PC-3 (cell line): ENCODE data around the gene KSR1. TPM values are rescaled to one million over a fixed set of nuclear protein-coding genes. Genes with fewer than 3 reads are reported as not detected.

Experiments used
- ATAC-seq: fragments of 200-7000 bp; cut with Tn5 transposase; 2 replicates; pipeline ENCODE4 v1.9.1; 2020; ENCODE audit warnings: mild to moderate bottlenecking, moderate library complexity
- BruUV-seq: library from RNA; stranded (reverse); fragments of 400-500 nt; replicated peaks from 2 replicates; lab custom pipeline; 2021; lab: Mats Ljungman, UMichigan
- CTCF ChIA-PET: fragments of 300-600 bp; sonication (Branson Sonifier 250); formaldehyde crosslinking; loops from one replicate; lab custom pipeline; 2022; ENCODE audit warnings: antibody characterized with exemption; lab: Charles Lee
- POLR2A ChIA-PET: fragments of 300-600 bp; sonication (Branson Sonifier 250); formaldehyde crosslinking; loops from one replicate; lab custom pipeline; 2022; ENCODE audit warnings: antibody characterized with exemption; ENCODE audit not compliant: unreplicated experiment; lab: Charles Lee
- DNase-seq: peaks from one replicate; pipeline ENCODE4 v3.0.0-alpha.2; 2015
- H2AFZ ChIP-seq: fragments of 300-600 bp; sonication (generic); 2 replicates; pipeline ENCODE4 v1.6.0; 2016; ENCODE audit warnings: antibody characterized with exemption, low read length
- H3F3A ChIP-seq: fragments of 300-600 bp; sonication (generic); one replicate; pipeline ENCODE4 v1.6.0; 2017; ENCODE audit warnings: antibody characterized with exemption, low read length, control low read depth, mild to moderate bottlenecking; ENCODE audit not compliant: unreplicated experiment
- H3K27ac ChIP-seq: fragments of 300-600 bp; sonication (generic); 2 replicates; pipeline ENCODE4 v1.5.1; 2016; ENCODE audit warnings: mild to moderate bottlenecking, low read length
- H3K27me3 ChIP-seq: fragments of 300-600 bp; sonication (generic); 2 replicates; pipeline ENCODE4 v1.6.1; 2016; ENCODE audit warnings: low read length, mixed read lengths
- H3K36me3 ChIP-seq: fragments of 300-600 bp; sonication (generic); 2 replicates; pipeline ENCODE4 v1.6.1; 2016; ENCODE audit warnings: low read depth, mixed run types, low read length, mixed read lengths
- H3K4me1 ChIP-seq: fragments of 300-600 bp; sonication (generic); 2 replicates; pipeline ENCODE4 v1.5.1; 2016; ENCODE audit warnings: low read length; ENCODE audit not compliant: insufficient read depth
- H3K4me2 ChIP-seq: fragments of 300-600 bp; sonication (generic); 2 replicates; pipeline ENCODE4 v1.6.0; 2016; ENCODE audit warnings: low read length
- H3K4me3 ChIP-seq: fragments of 300-600 bp; sonication (generic); 2 replicates; pipeline ENCODE4 v1.5.1; 2016; ENCODE audit warnings: mild to moderate bottlenecking, low read length, mixed read lengths
- H3K79me2 ChIP-seq: fragments of 300-600 bp; sonication (generic); 2 replicates; pipeline ENCODE4 v1.6.1; 2017; ENCODE audit warnings: low read length, mixed read lengths
- H3K9ac ChIP-seq: fragments of 300-600 bp; sonication (generic); 2 replicates; pipeline ENCODE4 v1.6.0; 2016; ENCODE audit warnings: mild to moderate bottlenecking, low read length
- H3K9me2 ChIP-seq: fragments of 300-600 bp; sonication (generic); replicated peaks from 2 replicates; pipeline ENCODE4 v1.6.1; 2016; ENCODE audit warnings: mixed run types, low read length, mixed read lengths
- H3K9me3 ChIP-seq: fragments of 300-600 bp; sonication (generic); 2 replicates; pipeline ENCODE4 v1.6.1; 2016; ENCODE audit warnings: low read length, mixed read lengths
- H4K20me1 ChIP-seq: fragments of 300-600 bp; sonication (generic); 2 replicates; pipeline ENCODE4 v1.6.1; 2016; ENCODE audit warnings: low read length, mixed read lengths
- CTCF ChIP-seq: fragments of 300-600 bp; sonication (generic); conservative IDR thresholded peaks from 2 replicates; pipeline ENCODE4 v1.5.1; 2017; ENCODE audit warnings: antibody characterized with exemption, low read depth, mild to moderate bottlenecking, low read length
- EZH2 ChIP-seq: fragments of 300-600 bp; sonication (generic); IDR thresholded peaks from one replicate; pipeline ENCODE4 v1.6.1; 2017; ENCODE audit warnings: antibody characterized with exemption, mild to moderate bottlenecking, low read length; ENCODE audit not compliant: unreplicated experiment
- EZH2phosphoT487 ChIP-seq: fragments of 300-600 bp; sonication (generic); IDR thresholded peaks from 2 replicates; pipeline ENCODE4 v1.6.1; 2018; ENCODE audit warnings: mild to moderate bottlenecking, antibody characterized with exemption, low read length, borderline replicate concordance
- intact Hi-C: fragments of 100-400 bp; cut with micrococcal nuclease; formaldehyde crosslinking; loops from 2 replicates; pipeline ENCODE4 v1.9.0; 2023
- total RNA-seq: library from RNA; depleted of rRNA; stranded (reverse); fragments of >200 nt; gene quantifications from 2 replicates; pipeline ENCODE4 v1.2.3, GENCODE V29; 2014

Gene KSR1
- total RNA-seq, 1 experiment from 2014 or later, result 1.0 TPM

GRCh38 chr17:27522028-27522635 is 65.9 kb downstream of the KSR1 start:
- no peak for DNase-seq
- peaks cover 4% of the 10 kb centered on the region; the same call in 1 of the 2 replicates for H3K4me1 ChIP-seq
- POLR2A ChIA-PET, result no interaction called here
- ATAC-seq, result no peak
- H3K79me2 ChIP-seq, result no peaks in the 10 kb centered on the region
- no peaks in the 10 kb centered on the region for H3K36me3 ChIP-seq
- no peak overlapping the region for H3K4me3 ChIP-seq
- no peak overlapping the region for H3K4me2 ChIP-seq
- no TSS peak for BruUV-seq
- H3K9ac ChIP-seq, result no peak overlapping the region
- H3K9me3 ChIP-seq, result no peaks in the 10 kb centered on the region
- no peaks in the 10 kb centered on the region for H3K9me2 ChIP-seq
- H3F3A ChIP-seq, result no peaks in the 10 kb centered on the region
- H2AFZ ChIP-seq, result no peak overlapping the region
- H3K27ac ChIP-seq, result no peak overlapping the region
- H3K27me3 ChIP-seq, result no peaks in the 10 kb centered on the region
- no peaks in the 10 kb centered on the region for H4K20me1 ChIP-seq
- intact Hi-C loops, result no loop called here
- CTCF ChIA-PET, result no interaction called here
- no peak for TF ChIP-seq CTCF
- no peak for TF ChIP-seq EZH2phosphoT487
- TF ChIP-seq EZH2, result no peak

- DNase-seq (peak; percentile 73), ATAC-seq (no peak)
- H3K36me3 ChIP-seq, result no peaks in the 10 kb centered on the region
- H3F3A ChIP-seq, result no peaks in the 10 kb centered on the region
- BruUV-seq, result no TSS peak
- no peak overlapping the region for H3K27ac ChIP-seq
- intact Hi-C loops, result no loop called here
- H3K9me2 ChIP-seq, result no peaks in the 10 kb centered on the region
- TF ChIP-seq EZH2phosphoT487 (no peak), CTCF (no peak), EZH2 (no peak)
- CTCF ChIA-PET, result no interaction called here
- peaks cover 4% of the 10 kb centered on the region; the same call in 1 of the 2 replicates for H3K4me1 ChIP-seq
- no peaks in the 10 kb centered on the region for H3K79me2 ChIP-seq
- no peaks in the 10 kb centered on the region for H3K9me3 ChIP-seq
- no peaks in the 10 kb centered on the region for H4K20me1 ChIP-seq
- H2AFZ ChIP-seq, result no peak overlapping the region
- no peak overlapping the region for H3K9ac ChIP-seq
- POLR2A ChIA-PET, result no interaction called here
- no peak overlapping the region for H3K4me3 ChIP-seq
- H3K4me2 ChIP-seq, result no peak overlapping the region
- H3K27me3 ChIP-seq, result no peaks in the 10 kb centered on the region
These were observed 67.5 kb downstream of the KSR1 start for GRCh38 chr17:27523712-27524111.

DNA sequence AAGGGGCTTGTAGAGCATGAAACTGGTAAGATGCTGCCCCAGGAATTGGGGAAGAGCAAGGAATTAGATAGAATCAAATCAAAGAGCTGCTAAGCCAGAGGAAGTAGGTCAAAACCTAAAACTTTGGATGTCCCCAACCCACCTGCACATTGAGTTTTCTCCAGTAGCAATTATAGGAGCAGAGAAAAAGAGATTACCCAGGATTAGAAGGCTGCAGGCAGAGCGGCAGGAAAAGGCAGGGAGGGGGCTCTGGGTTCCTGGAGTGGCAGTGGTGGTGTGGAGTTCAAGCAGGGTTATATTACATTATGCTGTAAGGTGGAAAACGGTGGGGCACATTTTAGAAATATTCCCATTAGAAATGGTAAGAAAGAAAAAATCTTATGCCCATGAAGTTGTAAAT is 68.3 kb downstream of the KSR1 start:
- H3K27ac ChIP-seq, result no peak overlapping the region
- DNase-seq (no peak), ATAC-seq (no peak)
- H3K4me1 ChIP-seq, result peaks cover 4% of the 10 kb centered on the region; the same call in 1 of the 2 replicates
- no TSS peak for BruUV-seq
- ChIA-PET POLR2A (no interaction called here), CTCF (no interaction called here)
- H2AFZ ChIP-seq, result no peak overlapping the region
- no peaks in the 10 kb centered on the region for H3K9me3 ChIP-seq
- no peaks in the 10 kb centered on the region for H3F3A ChIP-seq
- H3K9ac ChIP-seq, result no peak overlapping the region
- H3K4me3 ChIP-seq, result no peak overlapping the region
- TF ChIP-seq CTCF (no peak), EZH2 (no peak), EZH2phosphoT487 (no peak)
- no peaks in the 10 kb centered on the region for H4K20me1 ChIP-seq
- no peaks in the 10 kb centered on the region for H3K9me2 ChIP-seq
- no peaks in the 10 kb centered on the region for H3K36me3 ChIP-seq
- intact Hi-C loops, result no loop called here
- no peak overlapping the region for H3K4me2 ChIP-seq
- H3K79me2 ChIP-seq, result no peaks in the 10 kb centered on the region
- no peaks in the 10 kb centered on the region for H3K27me3 ChIP-seq
